GM11168 (cell line): ENCODE results near the gene FHOD3.
"Not testable (repeated sequence)": the region's sequence is repeated elsewhere in the genome, so short reads cannot be mapped to it uniquely, and the experiment has no call there.

ENCODE experiments used
- in situ Hi-C: fragments of 300-500 bp; cut with MboI; formaldehyde crosslinking; loops from one replicate; pipeline ENCODE4 v1.12.0; 2022; ENCODE audit warnings: low sequenced_read_pairs; ENCODE audit not compliant: unreplicated experiment

The FHOD3 gene

GRCh38 chr18:36338403-36338933 is 41.0 kb downstream of the FHOD3 start:
- in situ Hi-C loops: no loop called here

- in situ Hi-C loops: no loop called here
These were observed 42.7 kb downstream of the FHOD3 start for GRCh38 chr18:36340246-36340645.

GRCh38 chr18:36341944-36342343 is 44.4 kb downstream of the FHOD3 start:
- in situ Hi-C loops: no loop called here

DNA sequence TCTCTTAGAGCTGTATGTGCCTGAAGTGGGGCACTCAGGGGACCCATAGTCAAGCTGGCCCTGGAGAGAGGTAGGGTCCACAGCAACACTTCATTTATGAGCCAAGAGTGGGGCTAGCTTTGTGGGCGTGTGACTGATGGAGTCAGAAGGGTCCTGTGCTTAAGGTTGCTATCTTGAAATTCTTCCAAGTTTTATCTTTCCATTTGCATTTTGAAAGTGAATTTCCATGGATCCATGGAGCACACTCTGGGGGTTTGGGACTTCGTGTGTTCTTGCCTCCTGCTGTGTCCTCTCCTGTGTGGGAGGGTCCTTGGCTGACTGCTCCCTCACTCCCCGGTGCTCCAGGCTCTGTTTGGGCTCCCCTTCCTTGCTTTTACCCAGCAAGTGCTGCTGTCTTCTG is 50.8 kb downstream of the FHOD3 start:
- in situ Hi-C loops: no loop called here

DNA sequence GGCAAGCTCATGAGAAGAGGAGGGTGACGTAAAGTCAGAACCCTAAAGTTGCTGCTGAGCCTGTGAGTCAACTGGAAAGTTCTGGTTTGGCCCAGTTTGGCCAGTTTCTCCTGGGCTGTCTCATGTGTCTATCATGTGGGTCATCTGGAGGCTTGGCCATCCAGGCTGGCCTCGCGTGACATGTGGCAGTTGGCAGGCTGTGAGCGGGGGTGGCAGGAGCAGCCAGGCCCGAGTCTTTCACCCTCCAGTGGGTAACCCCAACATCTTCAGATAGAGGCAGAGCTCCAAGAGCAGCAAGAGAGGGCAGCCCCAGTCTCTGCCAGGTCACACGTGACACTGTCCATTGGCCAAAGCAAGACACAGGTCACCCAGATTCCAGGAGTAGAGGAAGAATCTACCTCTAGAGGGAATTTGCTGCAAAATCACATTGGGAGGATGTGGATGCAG is 51.5 kb downstream of the FHOD3 start:
- in situ Hi-C loops: no loop called here

DNA sequence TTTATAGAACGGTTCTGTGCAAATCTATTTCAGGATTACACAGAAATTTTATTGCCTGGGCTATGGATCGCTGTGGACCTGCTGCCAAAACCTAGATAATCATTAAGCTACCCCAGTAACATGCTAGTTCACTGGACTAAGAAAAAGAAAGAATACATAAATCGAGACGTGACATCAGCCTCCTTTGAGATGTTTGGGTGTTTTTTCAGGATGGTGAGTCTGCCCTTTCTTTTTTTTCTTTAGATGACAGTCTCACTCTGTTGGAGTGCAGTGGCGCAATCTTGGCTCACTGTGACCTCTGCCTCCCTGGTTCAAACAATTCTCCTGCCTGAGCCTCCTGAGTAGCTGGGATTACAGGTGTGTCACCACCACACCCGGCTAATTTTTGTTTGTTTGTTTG is 52.0 kb downstream of the FHOD3 start:
- in situ Hi-C loops: no loop called here

- in situ Hi-C loops: no loop called here
These were observed 52.7 kb downstream of the FHOD3 start for GRCh38 chr18:36350251-36350651.

- in situ Hi-C loops: no loop called here
These were observed 53.4 kb downstream of the FHOD3 start for GRCh38 chr18:36350839-36351469.

DNA sequence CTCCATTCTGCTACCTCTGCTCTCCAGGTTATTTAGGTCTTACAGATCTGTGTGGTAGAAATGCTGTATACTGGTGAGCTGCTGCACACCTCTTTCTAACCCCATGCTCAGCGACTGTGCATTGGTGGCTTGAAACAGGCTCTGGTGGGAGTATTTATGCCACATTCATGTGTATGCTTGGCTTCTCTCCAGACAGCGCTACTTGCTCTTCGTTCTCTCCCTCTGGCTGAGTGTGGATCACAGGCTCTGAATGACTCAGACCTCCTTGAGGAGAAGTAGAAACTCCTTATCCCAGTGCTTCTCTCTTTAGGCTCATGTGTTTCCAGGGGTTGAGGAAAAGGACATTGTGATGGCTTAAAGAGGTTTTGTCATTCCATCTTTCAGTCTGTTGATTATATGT is 54.9 kb downstream of the FHOD3 start:
- in situ Hi-C loops: no loop called here

GRCh38 chr18:36354989-36355388 is 57.5 kb downstream of the FHOD3 start:
- in situ Hi-C loops: no loop called here

- in situ Hi-C loops: no loop called here
These were observed 58.0 kb downstream of the FHOD3 start for GRCh38 chr18:36355511-36355910.

DNA sequence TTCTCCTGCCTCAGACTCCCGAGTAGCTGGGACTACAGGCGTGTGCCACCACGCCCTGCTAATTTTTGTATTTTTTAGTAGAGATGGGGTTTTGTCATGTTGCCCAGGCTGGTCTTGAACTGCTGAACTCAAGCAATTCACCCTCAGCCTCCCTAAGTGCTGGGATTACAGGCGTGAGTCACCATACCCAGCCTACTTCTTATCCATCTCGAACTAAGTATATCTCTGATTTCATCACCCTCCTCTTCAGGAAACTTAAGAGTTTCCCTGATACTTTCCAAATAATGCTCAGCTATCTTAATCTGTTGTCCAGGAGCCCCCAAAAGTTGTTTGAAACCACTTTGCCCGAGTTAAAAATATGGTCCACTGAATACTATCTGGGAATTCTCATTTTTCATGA is 59.2 kb downstream of the FHOD3 start:
- in situ Hi-C loops: not testable (repeated sequence)

- in situ Hi-C loops: no loop called here
These were observed 60.6 kb downstream of the FHOD3 start for GRCh38 chr18:36358141-36358540.

DNA sequence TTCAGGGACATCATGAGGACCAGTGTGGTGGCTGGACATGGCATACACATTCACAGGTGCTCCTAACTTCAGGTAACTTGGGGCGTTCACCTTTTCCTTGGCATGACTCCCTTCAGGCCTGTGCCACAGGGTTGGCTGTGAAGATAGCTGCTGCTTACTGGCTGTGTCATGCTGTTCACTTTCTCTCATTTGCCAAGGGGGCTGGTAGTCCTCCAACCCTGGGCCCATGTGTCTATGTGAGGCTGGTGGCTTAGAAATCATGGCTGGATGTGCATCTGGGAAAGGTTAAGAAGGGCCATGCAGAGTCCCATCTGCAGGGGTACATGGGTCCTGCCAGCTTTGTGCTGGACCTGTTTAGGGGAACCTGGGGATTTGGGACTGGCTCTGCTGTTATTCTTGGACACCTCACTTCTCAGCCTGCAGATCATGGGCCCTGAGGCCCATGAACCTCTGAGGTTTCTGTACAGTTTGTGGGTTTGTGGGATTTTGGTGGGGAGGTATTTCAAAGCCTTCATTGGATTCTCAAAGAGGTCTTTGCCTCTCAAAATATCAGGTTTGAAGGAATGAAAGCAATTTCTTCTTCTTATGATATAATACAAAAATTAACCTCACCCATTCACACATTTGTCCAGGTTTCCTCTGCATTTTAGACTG is 62.9 kb downstream of the FHOD3 start:
- in situ Hi-C loops: no loop called here

- in situ Hi-C loops: no loop called here
These were observed 67.6 kb downstream of the FHOD3 start for GRCh38 chr18:36364911-36365624.

DNA sequence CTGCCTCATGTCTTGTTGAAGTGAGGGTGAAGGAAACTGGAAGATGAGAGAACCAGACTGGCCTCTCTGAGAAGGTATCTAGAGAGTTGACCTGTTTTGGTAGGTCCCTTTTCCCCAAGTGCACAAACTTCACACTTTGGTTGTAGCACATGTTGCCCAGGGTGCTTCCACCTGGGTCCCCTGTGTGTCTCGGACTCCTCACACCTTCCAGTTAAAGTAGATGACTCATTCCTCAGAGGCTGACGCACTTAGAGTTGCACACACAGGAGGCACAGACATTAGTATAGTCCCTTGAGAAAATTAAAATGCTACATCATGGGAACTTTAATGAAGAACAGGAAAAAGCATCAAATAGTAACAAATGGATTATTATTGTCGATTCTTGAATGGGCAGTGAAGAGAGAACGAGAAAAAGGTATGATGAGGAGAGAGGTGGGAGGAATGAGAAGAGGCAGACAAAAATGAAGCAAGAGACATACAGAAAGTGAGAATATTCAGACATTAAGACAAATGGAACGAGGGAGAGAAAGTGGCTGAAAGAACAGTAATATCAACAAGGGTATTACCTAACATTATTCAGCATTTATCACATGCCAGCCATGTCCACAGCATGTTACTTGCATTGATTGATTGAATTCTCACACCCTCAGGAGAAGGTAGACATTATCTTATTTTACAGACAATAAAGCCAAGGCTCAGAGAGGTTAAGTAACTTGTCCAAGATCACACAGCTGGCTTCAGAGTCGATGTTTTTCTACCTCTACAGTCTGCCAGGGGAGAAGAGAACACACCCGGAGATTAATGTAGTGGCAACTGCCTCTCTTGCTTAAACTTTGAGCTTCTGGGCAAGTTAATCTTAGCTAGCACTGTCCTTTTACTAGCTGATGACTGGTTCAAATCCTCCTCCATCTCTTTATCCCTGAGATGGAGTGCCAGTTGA is 68.6 kb downstream of the FHOD3 start:
- in situ Hi-C loops: no loop called here

GRCh38 chr18:36366994-36367839 is 69.7 kb downstream of the FHOD3 start:
- in situ Hi-C loops: no loop called here

DNA sequence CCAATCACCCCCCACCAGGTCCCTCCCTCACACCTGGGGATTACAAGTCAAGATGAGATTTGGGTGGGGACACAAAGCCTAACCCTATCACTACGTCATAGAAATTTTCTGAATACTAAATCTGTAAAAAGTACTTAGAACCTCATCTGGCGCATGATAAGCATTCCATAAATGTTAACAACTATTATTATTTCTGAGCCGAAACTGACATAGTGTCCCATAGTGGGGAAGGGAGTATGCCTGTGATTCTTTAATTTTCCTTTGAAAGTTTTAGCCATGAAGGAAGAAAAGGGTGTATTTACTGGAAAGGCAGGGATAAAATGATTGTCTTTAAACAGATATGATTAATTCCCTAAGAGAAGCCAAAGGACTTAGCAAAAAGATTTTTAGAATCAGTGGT is 71.4 kb downstream of the FHOD3 start:
- in situ Hi-C loops: no loop called here

DNA sequence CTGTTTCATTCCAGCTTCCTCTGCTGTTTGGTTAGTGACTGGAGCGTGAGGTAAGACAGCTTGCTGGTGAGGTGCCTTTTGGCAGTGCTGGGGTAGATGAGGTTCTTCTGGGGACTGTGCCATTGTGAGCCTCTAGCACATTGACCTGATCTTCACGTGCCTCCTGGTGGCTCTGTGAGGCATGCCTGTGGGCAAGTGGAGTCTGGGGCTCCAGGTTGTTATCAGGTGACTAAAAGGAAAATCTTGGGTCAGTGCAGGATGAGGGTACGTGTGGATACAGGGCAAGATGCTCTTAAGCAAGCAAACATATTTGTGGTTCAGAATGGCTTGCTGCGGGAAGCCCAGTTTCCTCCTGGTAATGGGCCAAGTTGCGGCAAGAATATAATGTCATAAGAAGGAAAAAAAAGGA is 75.4 kb downstream of the FHOD3 start:
- in situ Hi-C loops: no loop called here
